Left ventricle myocardium inferior (tissue), 1 donor: ENCODE results near the gene NETO2. TPM values are rescaled to one million over a fixed set of nuclear protein-coding genes. Genes with fewer than 3 reads are reported as not detected.

ENCODE experiments used
- DNase-seq: peaks from one replicate; pipeline ENCODE4 v3.0.0-alpha.2; 2020
- H3K27ac ChIP-seq: fragments of 200-600 bp; replicated peaks from 2 replicates; pipeline ENCODE4 v1.8.0; 2021
- H3K27me3 ChIP-seq: fragments of 200-600 bp; 2 replicates; pipeline ENCODE4 v1.8.0; 2021; ENCODE audit warnings: low read depth
- H3K36me3 ChIP-seq: fragments of 200-600 bp; 2 replicates; pipeline ENCODE4 v1.8.0; 2021
- H3K4me1 ChIP-seq: fragments of 200-600 bp; 2 replicates; pipeline ENCODE4 v1.8.0; 2021
- H3K4me3 ChIP-seq: fragments of 200-600 bp; 2 replicates; pipeline ENCODE4 v1.8.0; 2021; ENCODE audit warnings: mild to moderate bottlenecking, moderate library complexity
- H3K9me3 ChIP-seq: fragments of 200-600 bp; replicated peaks from 2 replicates; pipeline ENCODE4 v1.8.0; 2021
- CTCF ChIP-seq: fragments of 200-600 bp; IDR thresholded peaks from 2 replicates; pipeline ENCODE4 v1.8.0; 2021; ENCODE audit warnings: antibody characterized with exemption, mild to moderate bottlenecking, borderline replicate concordance
- intact Hi-C: fragments of 100-400 bp; cut with micrococcal nuclease; formaldehyde crosslinking; loops from one replicate; pipeline ENCODE4 v1.11.0; 2022
- total RNA-seq: library from RNA; stranded (reverse); fragmentation: NEBNext Ultra II Directional; extraction: Animal tissue kit (Norgen Biotek cat#: 25700); gene quantifications from one replicate; pipeline ENCODE4 v1.2.1, GENCODE V29; 2021
- donor health status: DM: no; HTN: yes; CAD: no; lungs with severe emphysema.

NETO2 gene
- total RNA-seq, 1 donor from 2014 or later, result 4.4 TPM

DNA sequence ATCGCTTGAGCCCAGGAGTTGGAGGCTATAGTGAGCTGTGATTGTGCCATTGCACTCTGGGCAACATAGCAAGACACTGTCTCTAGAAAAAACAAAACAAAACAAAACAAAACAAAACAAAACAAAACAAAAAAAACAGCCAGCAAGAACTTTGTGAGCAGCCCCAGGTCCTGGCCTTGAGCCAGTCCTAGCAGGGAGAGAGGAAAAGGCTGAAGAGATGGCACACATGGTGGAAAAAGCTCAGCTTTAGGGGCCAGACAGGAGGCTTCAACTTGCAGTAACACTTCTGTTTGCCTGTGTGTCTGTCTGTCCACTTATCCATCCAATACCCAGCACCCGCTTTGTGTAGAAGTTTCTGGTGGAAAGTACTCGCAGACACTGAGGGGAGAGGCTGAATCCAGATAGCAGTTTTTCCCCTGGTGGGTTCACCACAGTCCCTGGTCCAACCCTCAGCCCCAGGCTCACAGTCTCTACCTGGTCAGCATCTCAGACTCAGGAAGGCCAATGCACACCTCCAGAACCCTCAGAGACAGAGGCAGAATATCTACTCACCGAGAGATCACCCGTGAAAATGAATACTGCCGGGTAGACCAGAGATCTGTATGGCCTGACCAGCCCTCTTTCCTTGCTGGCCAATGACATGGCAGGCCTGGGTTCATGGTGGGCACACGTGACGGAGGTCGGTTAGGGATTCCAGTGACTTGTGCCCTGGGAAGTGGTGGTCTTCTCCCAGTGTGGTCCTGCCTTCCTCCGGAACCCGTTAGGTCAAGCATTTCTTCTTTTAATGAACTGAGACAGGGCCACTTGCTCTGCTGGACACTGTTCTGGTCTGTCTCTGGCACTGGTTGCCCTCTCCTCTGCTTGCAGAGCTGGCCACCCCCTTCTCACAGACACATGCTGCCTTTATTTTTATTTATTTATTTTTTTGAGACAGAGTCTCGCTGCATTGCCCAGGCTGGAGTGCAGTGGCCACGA is 90.8 kb downstream of the NETO2 start:
- Histone ChIP-seq H3K27ac (no peak overlapping the region), H3K36me3 (no peaks in the 10 kb centered on the region), H3K4me1 (no peaks in the 10 kb centered on the region), H3K4me3 (no peak overlapping the region), H3K9me3 (no peaks in the 10 kb centered on the region), H3K27me3 (no peaks in the 10 kb centered on the region)
- no peak for DNase-seq
- intact Hi-C loops, result no loop called here
- no peak for TF ChIP-seq CTCF

DNA sequence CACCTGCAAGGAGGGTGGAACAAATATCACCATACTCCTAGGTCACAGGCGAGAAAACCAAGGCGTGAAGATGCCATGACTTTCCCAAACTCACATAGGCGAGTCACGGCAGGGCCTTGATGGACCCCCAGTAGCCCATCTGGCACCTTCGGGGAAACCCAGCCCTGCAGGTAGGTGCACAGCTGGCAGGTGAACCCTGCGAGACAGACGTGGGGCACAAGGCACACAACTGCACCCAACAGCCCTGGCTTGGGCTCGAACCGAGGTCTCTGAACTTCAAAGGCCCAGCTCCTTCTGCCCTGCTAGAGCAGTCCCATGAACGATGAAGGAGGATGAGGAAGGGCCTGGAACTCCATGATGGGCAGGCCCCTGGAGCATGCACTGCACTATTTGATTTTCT is 92.7 kb downstream of the NETO2 start:
- Histone ChIP-seq H3K4me3 (no peak overlapping the region), H3K36me3 (no peaks in the 10 kb centered on the region), H3K27ac (no peak overlapping the region), H3K9me3 (no peaks in the 10 kb centered on the region), H3K27me3 (no peaks in the 10 kb centered on the region), H3K4me1 (no peaks in the 10 kb centered on the region)
- no peak for TF ChIP-seq CTCF
- intact Hi-C loops, result no loop called here
- no peak for DNase-seq

DNA sequence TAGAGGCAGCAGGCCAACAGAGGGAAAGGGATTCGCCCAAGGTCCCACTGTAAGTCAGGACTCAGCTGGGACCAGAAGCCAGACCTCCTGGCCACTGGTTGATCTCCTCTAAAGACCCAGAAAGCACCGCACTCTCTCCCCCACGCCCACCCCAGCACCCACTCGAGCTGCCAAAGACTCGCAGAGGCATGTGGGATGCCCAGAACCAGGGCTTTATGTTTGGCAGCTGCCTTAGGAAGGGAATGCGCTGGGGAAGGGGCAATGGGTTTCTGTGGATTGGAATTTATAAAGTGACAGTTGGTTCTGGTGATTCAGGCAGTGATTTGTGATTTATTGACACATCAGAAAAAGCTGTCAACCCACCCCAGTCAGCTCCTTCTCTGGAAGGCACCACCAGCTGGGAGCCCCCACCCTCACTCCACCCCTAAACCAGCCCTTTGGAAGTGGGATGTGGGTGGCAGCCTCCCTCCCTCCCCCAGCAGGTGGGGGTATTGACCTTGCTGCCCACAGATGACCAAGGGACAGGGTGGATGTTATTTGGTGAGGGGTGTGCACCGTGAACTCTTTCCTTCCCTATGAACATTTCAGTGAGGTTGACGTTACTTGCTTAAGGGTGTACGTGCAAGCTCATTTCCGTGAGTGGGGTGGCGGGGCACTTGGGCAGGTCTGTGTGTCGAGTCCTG is 93.7 kb downstream of the NETO2 start:
- no peaks in the 10 kb centered on the region for H3K9me3 ChIP-seq
- no peaks in the 10 kb centered on the region for H3K36me3 ChIP-seq
- no peaks in the 10 kb centered on the region for H3K27me3 ChIP-seq
- intact Hi-C loops, result no loop called here
- DNase-seq, result no peak
- H3K4me3 ChIP-seq, result no peak overlapping the region
- H3K4me1 ChIP-seq, result no peaks in the 10 kb centered on the region
- no peak for TF ChIP-seq CTCF
- no peak overlapping the region for H3K27ac ChIP-seq

DNA sequence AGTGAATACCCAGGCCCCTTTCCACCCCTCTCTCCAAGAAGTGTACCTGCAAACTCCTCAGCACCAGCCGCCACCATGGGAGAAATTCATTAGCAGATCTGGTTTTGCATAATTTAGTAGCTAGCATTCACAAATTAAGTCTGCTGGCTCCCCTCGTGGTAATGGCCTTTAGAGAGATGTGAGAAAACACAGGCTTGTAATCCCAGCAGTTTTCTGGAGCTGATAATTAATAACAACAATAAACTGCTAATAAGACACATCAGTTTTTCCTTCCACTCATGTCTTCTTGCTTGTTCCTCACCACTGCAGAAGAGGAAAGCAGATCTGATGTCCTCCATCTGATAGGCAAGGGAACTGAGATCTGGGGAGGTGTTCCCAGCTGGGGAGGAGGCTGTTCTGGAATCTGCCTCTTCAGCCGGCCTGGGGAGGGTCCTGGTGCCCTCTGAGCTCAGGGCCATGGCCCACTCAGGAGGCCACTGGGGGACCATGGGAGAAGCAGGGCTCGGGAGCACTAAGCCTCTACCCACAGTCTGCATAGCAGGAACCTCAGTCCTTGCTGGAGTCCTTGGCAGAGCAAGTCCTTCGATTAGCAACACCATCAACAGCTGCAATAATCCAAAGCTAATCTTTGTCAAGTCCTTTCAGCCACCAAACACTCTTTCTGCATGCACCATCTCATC is 96.1 kb downstream of the NETO2 start:
- intact Hi-C loops, result no loop called here
- Histone ChIP-seq H3K27ac (no peak overlapping the region), H3K36me3 (no peaks in the 10 kb centered on the region), H3K9me3 (no peaks in the 10 kb centered on the region), H3K27me3 (no peaks in the 10 kb centered on the region), H3K4me3 (no peak overlapping the region), H3K4me1 (no peaks in the 10 kb centered on the region)
- DNase-seq, result no peak
- no peak for TF ChIP-seq CTCF

DNA sequence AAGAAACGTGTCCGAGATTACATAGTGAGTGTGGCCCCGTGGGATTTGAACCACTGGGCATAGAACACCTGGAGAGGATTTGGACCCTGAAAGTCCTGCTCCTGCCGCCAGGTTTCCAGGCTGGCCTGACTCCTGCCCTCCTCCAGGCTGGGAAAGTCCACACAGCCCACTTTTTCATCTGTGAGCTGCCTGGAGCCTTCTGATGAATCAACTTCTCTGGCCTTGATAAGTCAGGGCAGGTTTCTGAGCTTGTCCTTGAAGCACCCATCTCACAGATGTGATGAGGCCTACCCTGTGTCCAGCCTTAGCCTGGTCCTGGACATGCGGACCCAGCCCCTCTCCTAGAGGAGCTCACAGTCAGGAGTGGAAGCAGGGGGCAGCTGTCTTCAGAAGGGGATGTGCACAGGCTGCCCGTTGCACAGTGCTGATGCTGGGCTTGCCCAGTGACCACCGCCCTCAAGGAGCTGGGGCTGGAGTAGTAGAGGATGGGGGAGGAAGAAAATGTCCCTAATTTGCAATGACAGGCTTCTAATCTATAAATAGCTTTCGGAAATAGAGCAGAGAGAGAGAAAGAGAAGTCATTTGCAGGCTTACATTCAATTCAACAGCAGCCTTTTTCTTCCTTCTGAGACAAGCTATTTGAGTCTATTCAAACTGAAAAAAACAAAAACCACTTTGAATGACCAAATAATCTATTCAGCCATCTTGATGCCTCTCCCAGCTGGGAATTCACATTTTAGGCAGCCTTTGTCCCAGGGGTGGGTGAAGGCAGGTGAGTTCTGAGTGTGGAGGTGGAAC is 96.8 kb downstream of the NETO2 start:
- DNase-seq, result no peak
- Histone ChIP-seq H3K27ac (no peak overlapping the region), H3K27me3 (no peaks in the 10 kb centered on the region), H3K4me1 (no peaks in the 10 kb centered on the region), H3K9me3 (no peaks in the 10 kb centered on the region), H3K36me3 (no peaks in the 10 kb centered on the region), H3K4me3 (no peak overlapping the region)
- intact Hi-C loops, result no loop called here
- no peak for TF ChIP-seq CTCF
